GM19395 (cell line): Measurements from ENCODE around the gene FTO.

ENCODE experiments used
- ATAC-seq: cut with Tn5 transposase; IDR thresholded peaks from one replicate; pipeline ENCODE4 v1.9.1; 2021; ENCODE audit warnings: mild to moderate bottlenecking, moderate library complexity; ENCODE audit not compliant: unreplicated experiment

Gene FTO

DNA sequence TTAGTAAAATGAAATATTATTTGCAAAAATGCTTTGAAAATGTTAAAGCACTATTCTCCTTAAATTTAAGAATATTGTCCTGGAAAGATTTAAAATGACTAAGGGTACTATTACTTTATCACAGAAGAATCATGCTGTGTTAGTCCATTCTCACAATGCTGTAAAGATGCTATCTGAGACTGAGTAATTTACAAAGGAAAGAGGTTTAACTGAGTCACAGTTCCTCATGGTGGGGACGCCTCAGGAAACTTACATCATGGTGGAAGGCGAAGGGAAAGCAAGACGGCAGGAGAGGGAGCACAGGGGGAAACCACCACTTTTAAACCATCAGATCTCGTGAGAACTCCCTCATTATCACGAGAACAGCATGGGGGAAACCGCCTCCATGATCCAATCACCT lies 337.0 kb downstream of the FTO start:
- ATAC-seq = no peak

GRCh38 chr16:54048586-54049495 lies 344.9 kb downstream of the FTO start:
- ATAC-seq = no peak

DNA sequence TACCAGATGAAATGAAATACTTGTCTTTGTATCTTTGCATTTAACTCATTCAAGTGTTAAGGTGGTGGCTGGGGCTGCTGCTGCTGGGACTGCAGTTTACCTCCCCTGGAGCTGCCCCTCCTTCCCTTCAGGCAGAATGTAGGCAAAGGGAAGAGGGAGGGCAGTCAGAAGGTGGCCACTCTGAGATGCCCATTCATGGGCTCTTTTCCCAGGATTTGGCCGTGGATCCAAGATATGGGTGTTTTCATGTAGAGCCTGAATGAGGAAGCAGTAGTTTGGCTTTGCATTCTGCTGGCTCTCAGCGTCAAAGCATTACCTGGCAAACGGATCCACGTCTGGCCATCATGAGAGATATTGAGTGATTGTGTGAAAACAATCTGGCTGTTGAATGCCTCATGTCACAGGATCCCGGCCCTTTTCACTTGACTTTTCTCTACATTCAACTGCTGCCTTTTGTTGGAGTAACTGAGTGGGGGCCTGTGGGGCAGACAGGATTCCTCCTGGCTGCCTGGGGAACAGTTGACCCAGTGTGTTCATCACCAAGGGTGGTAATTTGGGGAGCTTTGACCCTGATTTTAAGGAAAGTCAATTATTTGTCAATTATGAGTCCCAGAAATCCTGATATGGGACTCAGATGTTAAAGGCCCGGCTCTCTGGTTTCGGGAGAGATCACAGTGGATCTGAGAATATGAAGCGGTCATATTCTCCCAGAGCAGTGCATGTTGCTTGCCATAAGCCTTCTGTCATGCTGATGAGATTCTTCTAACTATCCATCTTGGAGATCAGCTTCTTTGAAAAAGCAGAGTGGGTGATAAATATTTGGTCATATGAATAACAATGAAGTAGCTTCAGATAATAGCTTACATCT lies 345.9 kb downstream of the FTO start:
- ATAC-seq = no peak

- no peak for ATAC-seq
Observed at GRCh38 chr16:54050459-54051210, 346.7 kb downstream of the FTO start.

- no peak for ATAC-seq
Observed at GRCh38 chr16:54051821-54052220, 347.9 kb downstream of the FTO start.

- no peak for ATAC-seq
Observed at GRCh38 chr16:54052271-54052670, 348.3 kb downstream of the FTO start.

- ATAC-seq = no peak
Observed at GRCh38 chr16:54053891-54054820, 350.2 kb downstream of the FTO start.

DNA sequence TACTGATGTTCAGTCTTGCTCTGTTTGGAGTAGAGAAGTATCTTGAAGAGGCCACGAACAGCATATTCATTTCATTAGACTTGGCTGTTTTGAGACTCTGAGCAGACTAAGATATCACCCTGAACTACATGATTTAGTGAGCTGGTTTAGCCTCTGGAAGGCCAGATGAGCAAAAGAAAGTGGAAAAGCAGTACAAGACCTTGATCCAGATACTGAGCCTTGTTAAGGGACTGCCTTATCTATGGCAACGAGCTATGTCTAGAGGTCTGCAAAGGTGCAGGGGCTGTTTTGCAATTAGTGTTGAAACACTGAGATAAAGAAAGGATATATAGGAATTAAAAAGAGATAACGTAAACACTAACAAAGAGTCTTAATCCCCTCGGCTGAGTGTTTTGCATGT lies 351.2 kb downstream of the FTO start:
- no peak for ATAC-seq

GRCh38 chr16:54055864-54056263 lies 351.9 kb downstream of the FTO start:
- no peak for ATAC-seq

GRCh38 chr16:54056921-54057320 lies 353.0 kb downstream of the FTO start:
- no peak for ATAC-seq

- no peak for ATAC-seq
Observed at GRCh38 chr16:54059319-54059718, 355.4 kb downstream of the FTO start.

DNA sequence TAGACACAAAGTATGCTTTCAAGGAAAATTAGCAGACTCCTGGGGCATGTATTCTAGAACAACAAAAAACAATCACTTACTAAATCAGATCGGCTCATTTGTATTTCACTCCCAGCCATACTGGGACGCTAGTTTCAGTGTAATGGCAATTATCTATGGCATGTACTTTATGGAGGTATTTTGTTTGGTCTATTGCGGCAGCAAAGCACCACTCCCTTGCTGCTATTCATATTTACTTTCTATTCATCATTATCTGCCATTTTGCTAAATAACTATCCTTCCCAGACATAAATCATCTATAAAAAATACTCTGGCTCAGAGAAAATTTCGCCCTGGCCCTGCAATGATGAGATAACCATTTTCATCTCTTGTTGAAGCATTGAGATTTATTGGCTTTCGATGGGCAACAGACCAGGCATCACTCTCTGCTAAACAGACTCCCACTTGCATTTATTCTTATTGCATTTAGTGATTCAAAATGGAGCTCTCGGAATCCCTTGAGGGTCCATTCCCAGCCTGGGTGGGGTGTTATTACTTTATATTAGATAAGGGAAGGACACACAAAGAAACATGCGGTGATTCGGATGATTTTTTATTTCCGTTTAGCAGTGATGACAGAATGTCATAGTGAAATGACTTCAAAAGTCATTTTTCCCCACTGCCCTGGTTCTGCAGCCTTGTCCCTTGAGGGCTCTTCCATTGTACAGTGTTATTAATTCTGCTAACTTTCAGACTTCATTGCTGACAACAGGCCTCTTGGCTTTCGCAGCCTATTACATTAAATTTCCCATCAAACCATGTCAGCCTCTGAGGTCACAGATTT lies 356.9 kb downstream of the FTO start:
- no peak for ATAC-seq

DNA sequence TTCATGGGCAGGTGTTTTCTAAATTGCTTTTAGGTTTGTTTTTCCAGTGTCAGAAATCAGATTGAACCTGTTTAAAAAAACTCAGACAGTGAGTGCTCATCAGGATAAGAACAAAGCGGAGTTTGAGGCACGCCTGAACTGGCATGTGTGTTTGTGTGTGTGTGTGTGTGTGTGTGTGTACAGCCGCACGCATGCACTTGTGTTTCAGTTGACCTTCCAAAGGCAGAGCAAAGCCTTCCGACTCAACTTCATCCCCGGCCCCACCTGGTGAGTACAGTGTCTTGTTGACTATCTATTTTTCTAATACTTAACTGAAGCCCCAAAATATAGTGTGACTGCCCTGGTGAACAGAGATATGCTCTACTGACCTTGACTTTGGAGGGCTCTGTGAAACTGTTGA lies 357.5 kb downstream of the FTO start:
- ATAC-seq = no peak

- no peak for ATAC-seq
Observed at GRCh38 chr16:54062361-54063278, 358.7 kb downstream of the FTO start.

DNA sequence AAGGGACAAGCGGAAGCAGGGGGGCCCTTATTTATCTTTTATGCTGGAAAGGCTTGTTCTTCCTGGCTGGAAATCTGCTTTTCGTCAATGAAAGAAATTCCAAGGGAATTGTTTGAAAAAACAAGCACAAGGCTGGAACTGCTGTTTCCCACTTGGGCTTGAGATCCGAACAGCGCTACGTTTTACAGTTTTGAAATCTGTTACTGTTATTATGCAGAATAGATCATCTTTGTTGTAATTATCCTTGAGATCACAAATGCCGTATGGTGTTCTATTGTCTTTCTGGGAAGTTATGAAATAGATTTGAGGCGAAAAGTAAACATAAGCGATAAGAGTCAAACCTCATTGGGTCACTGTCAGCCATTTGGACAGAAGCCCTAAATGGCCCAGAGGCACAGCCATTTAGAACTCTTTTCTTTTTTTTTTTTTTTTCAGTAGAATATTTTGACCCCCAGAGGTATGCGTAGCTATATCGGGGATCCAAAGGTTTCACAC lies 359.4 kb downstream of the FTO start:
- ATAC-seq = no peak

- ATAC-seq = no peak
Observed at GRCh38 chr16:54066451-54067105, 362.6 kb downstream of the FTO start.

DNA sequence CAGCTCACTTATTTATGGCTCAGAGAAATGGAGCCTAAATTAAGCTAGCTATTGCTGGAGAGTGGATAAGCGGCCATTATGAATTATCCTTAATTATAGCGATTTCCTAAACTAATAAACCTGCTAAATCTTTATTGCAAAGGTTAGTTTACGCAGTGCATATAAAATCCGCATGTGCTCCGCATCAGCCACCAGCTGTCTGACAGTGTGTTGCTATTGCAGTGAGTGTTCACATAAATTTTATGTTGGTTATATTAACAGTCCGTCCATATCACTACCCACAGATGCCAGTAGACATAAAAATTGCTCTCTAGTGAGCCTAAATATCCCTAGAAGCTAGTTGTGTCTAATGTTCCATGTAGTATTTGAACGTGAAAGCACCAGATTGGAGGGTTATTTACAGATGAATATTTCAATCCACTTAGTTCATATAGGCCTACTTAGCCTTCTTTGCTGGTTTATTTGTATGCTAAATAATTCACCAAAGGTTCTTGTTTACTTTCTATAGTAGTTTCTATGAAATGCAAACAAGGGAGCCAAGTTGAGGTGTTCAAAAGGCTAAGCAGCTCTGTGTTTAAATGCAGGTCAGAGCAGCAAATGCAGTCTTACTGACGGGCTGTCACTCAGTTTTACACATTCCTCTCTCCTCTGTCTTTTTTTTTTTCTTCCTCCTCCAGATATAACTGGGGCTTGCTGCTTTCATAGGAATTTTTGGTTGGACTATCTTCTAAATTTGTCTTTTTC lies 363.5 kb downstream of the FTO start:
- ATAC-seq = no peak
